Stimulated activated CD8-positive, alpha-beta memory T cell treated with anti-CD3 and anti-CD28 coated beads, Interleukin-4, amount 100 ng/mL, for 4 hours (primary cell): Measurements from ENCODE around the gene OR8D4.
"Not testable (repeated sequence)": the region's sequence is repeated elsewhere in the genome, so short reads cannot be mapped to it uniquely, and the experiment has no call there.

Source experiments
- DNase-seq, 2 donors: peaks; one replicate each; pipeline ENCODE4 v3.0.0-alpha.2; 2020; ENCODE audit warnings: low read depth in 2 of 2, low spot score in 1 of 2

OR8D4 gene

GRCh38 chr11:123901867-123902266 is at the start of gene OR8D4:
OR8D4 (plus strand) TSS chr11:123902167; CDS start chr11:123906432, 4,265 bp downstream.
- no peak for DNase-seq

GRCh38 chr11:123852321-123852720 is 49.6 kb upstream of the OR8D4 start:
- no peak for DNase-seq

- no peak for DNase-seq
Observed at GRCh38 chr11:123853038-123853437, 48.9 kb upstream of the OR8D4 start.

- DNase-seq = no peak
Observed at GRCh38 chr11:123856444-123856843, 45.5 kb upstream of the OR8D4 start.

GRCh38 chr11:123859731-123860130 is 42.2 kb upstream of the OR8D4 start:
- no peak for DNase-seq

- not testable (repeated sequence) for DNase-seq
Observed at GRCh38 chr11:123865293-123865692, 36.7 kb upstream of the OR8D4 start.

GRCh38 chr11:123867795-123868194 is 34.2 kb upstream of the OR8D4 start:
- not testable (repeated sequence) for DNase-seq

GRCh38 chr11:123880912-123881311 is 21.1 kb upstream of the OR8D4 start:
- no peak for DNase-seq

- DNase-seq = no peak
Observed at GRCh38 chr11:123885570-123885969, 16.4 kb upstream of the OR8D4 start, which contains the start of gene TMEM225. TMEM225 (minus strand) TSS chr11:123885670; CDS start chr11:123885425, 245 bp downstream.

GRCh38 chr11:123892031-123892430 is 9.9 kb upstream of the OR8D4 start:
- DNase-seq = no peak

- DNase-seq = no peak
Observed at GRCh38 chr11:123899792-123900191, 2.2 kb upstream of the OR8D4 start.

- no peak for DNase-seq
Observed at GRCh38 chr11:123903932-123904331, 2.0 kb downstream of the OR8D4 start.

GRCh38 chr11:123904932-123905331 is 3.0 kb downstream of the OR8D4 start:
- DNase-seq = no peak

- DNase-seq = no peak
Observed at GRCh38 chr11:123905826-123906225, 3.9 kb downstream of the OR8D4 start.

- no peak for DNase-seq
Observed at GRCh38 chr11:123920943-123921342, 19.0 kb downstream of the OR8D4 start.

GRCh38 chr11:123924027-123924426 is 22.1 kb downstream of the OR8D4 start:
- no peak for DNase-seq

GRCh38 chr11:123939317-123939716 is 37.4 kb downstream of the OR8D4 start, which contains the start of gene OR4D5:
OR4D5 (plus strand) TSS chr11:123939617; CDS start chr11:123939617, 0 bp downstream.
- DNase-seq = no peak

GRCh38 chr11:123942413-123942812 is 40.4 kb downstream of the OR8D4 start:
- DNase-seq = no peak

GRCh38 chr11:123943738-123944137 is 41.8 kb downstream of the OR8D4 start, which contains the start of gene OR6T1:
OR6T1 (minus strand) TSS chr11:123943838; CDS start chr11:123943838, 0 bp downstream.
- no peak for DNase-seq

GRCh38 chr11:123945132-123945531 is 43.2 kb downstream of the OR8D4 start:
- DNase-seq = no peak

GRCh38 chr11:123956752-123957151 is 54.8 kb downstream of the OR8D4 start:
- DNase-seq = no peak
